Suprapubic skin (tissue), 4 donors: Measurements from ENCODE around the gene PMM1. TPM values are rescaled to one million over a fixed set of nuclear protein-coding genes. Genes with fewer than 3 reads are reported as not detected.

ENCODE experiments used
- DNase-seq, 2 donors: peaks; one replicate each; pipeline ENCODE4 v3.0.0-alpha.2; 2019; ENCODE audit warnings: low spot score in 2 of 2
- H3K27ac ChIP-seq: fragments of 200-600 bp; sonication (generic); one replicate; pipeline ENCODE4 v1.5.1; 2019
- H3K27me3 ChIP-seq: fragments of 200-600 bp; sonication (generic); one replicate; pipeline ENCODE4 v1.5.1; 2019
- H3K36me3 ChIP-seq: fragments of 200-600 bp; sonication (generic); one replicate; pipeline ENCODE4 v1.5.1; 2019
- H3K4me1 ChIP-seq: fragments of 200-600 bp; sonication (generic); one replicate; pipeline ENCODE4 v1.5.1; 2019
- H3K4me3 ChIP-seq: fragments of 200-600 bp; sonication (generic); one replicate; pipeline ENCODE4 v1.5.1; 2019; ENCODE audit warnings: mild to moderate bottlenecking
- H3K9me3 ChIP-seq: fragments of 200-600 bp; sonication (generic); one replicate; pipeline ENCODE4 v1.5.1; 2019
- EP300 ChIP-seq: sonication (generic); formaldehyde crosslinking; IDR thresholded peaks from one replicate; pipeline ENCODE4 v1.6.1; 2017; ENCODE audit warnings: antibody characterized with exemption
- POLR2A ChIP-seq, 2 donors: fragments of 450-650 bp; IDR thresholded peaks; one replicate each; pipeline ENCODE4 v1.6.1; 2017; ENCODE audit warnings: antibody characterized with exemption in 2 of 2, mild to moderate bottlenecking in 2 of 2, moderate library complexity in 2 of 2
- POLR2AphosphoS5 ChIP-seq, 3 donors: sonication (generic); formaldehyde crosslinking; IDR thresholded peaks; one replicate each; pipeline ENCODE4 v1.6.1; 2017; ENCODE audit warnings: antibody characterized with exemption in 3 of 3
- WGBS: methylation state at CpG from one replicate; pipeline ENCODE4 v1.1.5; 2018; 5-methylcytosine and 5-hydroxymethylcytosine counted together
- total RNA-seq, 4 donors: library from RNA; depleted of rRNA; stranded (reverse); fragments of >200 nt; gene quantifications; one replicate each; pipeline ENCODE4 v1.1.0, GENCODE V29; 2016
- TF ChIP-seq, protein P1 (sequence below), 2 donors: fragments of 200-600 bp in 1 of 2; fragments of 450-650 bp in 1 of 2; sonication (generic) in 1 of 2; IDR thresholded peaks; one replicate each; pipeline ENCODE4 v1.5.1; 2016 to 2019; ENCODE audit warnings: antibody characterized with exemption in 2 of 2, mild to moderate bottlenecking in 1 of 2, moderate library complexity in 1 of 2

PMM1 gene
- total RNA-seq, 4 donors from 2014 or later: 35.7 to 48.5 (median 40.8) TPM

DNA sequence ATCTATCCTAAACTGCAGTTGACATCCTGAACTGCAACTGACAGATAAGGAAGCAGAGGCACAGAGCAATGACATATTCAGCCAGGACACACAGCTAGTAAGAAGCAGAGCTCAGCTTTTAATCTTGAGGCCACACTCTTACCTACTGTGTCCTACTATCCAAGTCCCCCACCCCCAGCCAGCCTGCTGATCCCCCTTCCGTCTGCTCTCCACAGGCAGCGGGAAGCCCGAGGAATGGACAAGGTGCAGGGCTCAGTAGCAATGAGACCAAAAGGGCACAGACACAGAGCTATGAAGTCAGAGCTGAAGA is 49.7 kb downstream of the PMM1 start:
- no peak overlapping the region for H3K27ac ChIP-seq
- no peaks in the 10 kb centered on the region for H3K9me3 ChIP-seq
- H3K4me1 ChIP-seq: peaks cover 20% of the 10 kb centered on the region
- H3K27me3 ChIP-seq: no peaks in the 10 kb centered on the region
- H3K4me3 ChIP-seq: no peak overlapping the region
- DNase-seq: no peak
- TF ChIP-seq POLR2A (IDR thresholded peaks at IDR 0.05): no peak
- peaks cover 25% of the 10 kb centered on the region for H3K36me3 ChIP-seq
- WGBS: 87% methylated on average over 3 of the region's 3 CpGs

DNA sequence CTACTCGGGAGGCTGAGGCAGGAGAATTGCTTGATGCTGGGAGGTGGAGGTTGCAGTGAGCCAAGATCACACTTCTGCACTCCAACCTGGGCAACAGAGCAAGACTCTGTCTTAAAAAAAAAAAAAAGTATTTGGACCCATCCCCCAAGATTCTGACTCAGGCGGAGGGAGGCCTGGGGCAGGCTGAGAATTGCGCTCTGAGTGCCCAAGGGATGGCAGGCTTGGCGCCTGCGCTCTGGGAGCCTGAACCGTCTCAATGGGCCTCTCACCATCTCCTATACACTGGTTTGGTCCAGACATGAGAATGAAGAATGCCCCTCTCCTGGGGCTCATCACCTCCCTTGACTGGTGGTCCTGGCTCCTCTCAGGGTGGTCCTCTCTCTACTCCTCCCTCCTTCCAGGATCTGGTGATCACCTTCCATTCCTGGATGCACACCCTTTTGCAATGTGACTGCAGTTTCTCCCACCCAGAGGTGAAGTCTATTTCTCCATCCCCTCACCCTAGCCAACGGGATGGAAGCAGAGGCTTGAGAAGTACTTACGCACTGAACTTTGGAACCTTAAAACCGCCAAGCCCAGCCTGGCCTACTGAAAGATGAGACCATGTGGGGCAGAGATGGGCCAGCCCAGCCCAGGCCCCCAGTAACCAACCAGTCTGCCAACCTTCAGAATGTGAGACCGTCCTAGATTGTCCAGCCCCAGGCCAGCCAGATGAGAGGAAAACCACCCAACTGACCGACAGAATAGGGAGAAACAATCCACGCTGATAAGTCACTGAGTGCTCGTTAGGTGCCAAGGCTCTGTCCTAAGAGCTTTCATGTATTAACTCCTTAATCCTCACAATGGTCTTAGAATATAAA is 50.3 kb downstream of the PMM1 start:
- no peaks in the 10 kb centered on the region for H3K9me3 ChIP-seq
- H3K36me3 ChIP-seq: peaks cover 31% of the 10 kb centered on the region
- no peak overlapping the region for H3K4me3 ChIP-seq
- no peaks in the 10 kb centered on the region for H3K27me3 ChIP-seq
- TF ChIP-seq POLR2AphosphoS5 (IDR thresholded peaks at IDR 0.05) (no peak), EP300 (no peak), POLR2A (IDR thresholded peaks at IDR 0.05) (no peak)
- TF ChIP-seq, protein P1, sequence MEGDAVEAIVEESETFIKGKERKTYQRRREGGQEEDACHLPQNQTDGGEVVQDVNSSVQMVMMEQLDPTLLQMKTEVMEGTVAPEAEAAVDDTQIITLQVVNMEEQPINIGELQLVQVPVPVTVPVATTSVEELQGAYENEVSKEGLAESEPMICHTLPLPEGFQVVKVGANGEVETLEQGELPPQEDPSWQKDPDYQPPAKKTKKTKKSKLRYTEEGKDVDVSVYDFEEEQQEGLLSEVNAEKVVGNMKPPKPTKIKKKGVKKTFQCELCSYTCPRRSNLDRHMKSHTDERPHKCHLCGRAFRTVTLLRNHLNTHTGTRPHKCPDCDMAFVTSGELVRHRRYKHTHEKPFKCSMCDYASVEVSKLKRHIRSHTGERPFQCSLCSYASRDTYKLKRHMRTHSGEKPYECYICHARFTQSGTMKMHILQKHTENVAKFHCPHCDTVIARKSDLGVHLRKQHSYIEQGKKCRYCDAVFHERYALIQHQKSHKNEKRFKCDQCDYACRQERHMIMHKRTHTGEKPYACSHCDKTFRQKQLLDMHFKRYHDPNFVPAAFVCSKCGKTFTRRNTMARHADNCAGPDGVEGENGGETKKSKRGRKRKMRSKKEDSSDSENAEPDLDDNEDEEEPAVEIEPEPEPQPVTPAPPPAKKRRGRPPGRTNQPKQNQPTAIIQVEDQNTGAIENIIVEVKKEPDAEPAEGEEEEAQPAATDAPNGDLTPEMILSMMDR (IDR thresholded peaks at IDR 0.05): no peak
- WGBS: 81% methylated on average over 12 of the region's 13 CpGs
- H3K4me1 ChIP-seq: peaks cover 16% of the 10 kb centered on the region
- DNase-seq: no peak
- H3K27ac ChIP-seq: no peak overlapping the region

DNA sequence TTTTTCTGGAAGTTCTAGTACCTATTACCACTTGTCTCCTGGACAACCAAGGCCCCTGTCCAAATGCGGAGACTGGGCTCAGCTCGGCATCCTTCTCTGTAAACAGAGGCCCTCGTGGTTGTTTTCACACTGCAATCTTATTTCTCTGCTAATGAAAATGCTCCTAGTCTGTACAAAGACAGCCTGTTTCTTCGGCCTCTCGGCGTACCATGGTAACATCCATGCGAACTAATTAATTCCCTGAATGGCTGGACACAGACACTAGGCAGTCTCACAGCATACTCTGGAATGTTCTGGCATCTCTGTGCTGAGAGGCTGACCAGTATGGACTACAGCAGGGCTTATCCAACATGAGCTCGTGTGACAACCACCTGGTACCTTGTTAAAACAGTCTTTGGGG is 51.1 kb downstream of the PMM1 start:
- Histone ChIP-seq H3K27ac (no peak overlapping the region), H3K27me3 (no peaks in the 10 kb centered on the region), H3K4me1 (peaks cover 15% of the 10 kb centered on the region), H3K36me3 (peaks cover 32% of the 10 kb centered on the region), H3K4me3 (no peak overlapping the region), H3K9me3 (no peaks in the 10 kb centered on the region)
- TF ChIP-seq, protein P1 (IDR thresholded peaks at IDR 0.05): no peak
- no peak for TF ChIP-seq POLR2A (IDR thresholded peaks at IDR 0.05)
- no peak for TF ChIP-seq EP300
- TF ChIP-seq POLR2AphosphoS5 (IDR thresholded peaks at IDR 0.05): no peak
- DNase-seq: no peak
- WGBS: 94% methylated on average over 8 of the region's 8 CpGs

DNA sequence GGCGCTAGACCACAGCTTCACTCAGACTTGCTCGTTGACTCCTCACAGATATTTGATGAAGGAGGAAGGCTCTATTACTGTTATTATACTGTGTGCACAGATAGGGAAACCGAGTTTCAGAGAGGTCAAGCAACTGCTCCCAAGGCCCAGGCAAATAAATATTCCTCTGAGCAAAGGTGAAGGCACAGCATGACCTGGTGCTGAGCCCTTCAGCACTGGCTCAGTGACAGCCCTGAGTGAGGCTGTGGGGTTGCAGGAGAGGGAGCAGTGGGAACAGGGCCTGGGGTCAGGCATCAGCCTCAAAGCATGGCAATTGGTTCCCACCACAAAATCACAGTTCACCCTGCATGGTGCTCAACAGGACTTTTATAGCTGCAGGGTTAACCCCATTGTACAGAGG is 52.4 kb downstream of the PMM1 start:
- Histone ChIP-seq H3K36me3 (peaks cover 38% of the 10 kb centered on the region), H3K27me3 (no peaks in the 10 kb centered on the region), H3K27ac (no peak overlapping the region), H3K4me3 (no peak overlapping the region), H3K4me1 (peaks cover 9% of the 10 kb centered on the region), H3K9me3 (no peaks in the 10 kb centered on the region)
- no peak for DNase-seq
- TF ChIP-seq POLR2A (IDR thresholded peaks at IDR 0.05) (no peak), POLR2AphosphoS5 (IDR thresholded peaks at IDR 0.05) (no peak), EP300 (no peak)
- TF ChIP-seq, protein P1 (IDR thresholded peaks at IDR 0.05): no peak
- 88% methylated on average over 3 of the region's 3 CpGs for WGBS

DNA sequence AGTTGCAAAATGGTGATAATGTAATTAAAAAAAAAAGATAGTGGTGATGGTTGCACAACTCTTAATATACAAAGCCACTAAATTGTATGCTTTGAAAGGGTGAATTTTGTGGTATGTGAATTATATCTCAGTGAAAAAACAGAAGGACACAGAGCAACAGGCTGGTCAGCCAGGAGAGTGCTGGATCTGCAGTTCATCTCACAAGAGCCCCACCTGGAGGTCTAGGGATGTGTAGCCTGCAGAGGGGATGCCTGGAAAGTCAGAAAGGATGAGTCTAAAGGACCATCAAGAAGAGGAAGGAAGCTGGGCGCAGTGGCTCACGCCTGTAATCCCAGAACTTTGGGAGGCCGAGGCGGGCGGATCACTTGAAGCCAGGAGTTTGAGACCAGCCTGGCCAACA is 54.4 kb downstream of the PMM1 start:
- Histone ChIP-seq H3K9me3 (no peaks in the 10 kb centered on the region), H3K27ac (no peak overlapping the region), H3K27me3 (no peaks in the 10 kb centered on the region), H3K36me3 (peaks cover 57% of the 10 kb centered on the region), H3K4me3 (no peak overlapping the region), H3K4me1 (peaks cover 9% of the 10 kb centered on the region)
- TF ChIP-seq, protein P1 (IDR thresholded peaks at IDR 0.05): no peak
- TF ChIP-seq POLR2AphosphoS5 (IDR thresholded peaks at IDR 0.05): no peak
- TF ChIP-seq EP300: no peak
- no peak for TF ChIP-seq POLR2A (IDR thresholded peaks at IDR 0.05)
- no peak for DNase-seq
- WGBS: 82% methylated on average over 5 of the region's 5 CpGs
